Gastroesophageal sphincter (tissue), 3 donors: ENCODE results near the gene UBR4.

Experiments used
- CTCF ChIP-seq, 4 experiments: fragments of 200-600 bp in 2 of 4; fragments of 450-650 bp in 2 of 4; sonication (generic) in 1 of 4; IDR thresholded peaks; one replicate each; pipeline ENCODE4 v1.5.1; 2017 to 2019; ENCODE audit warnings: antibody characterized with exemption in 4 of 4, mild to moderate bottlenecking in 2 of 4, moderate library complexity in 2 of 4
- EP300 ChIP-seq: sonication (generic); formaldehyde crosslinking; IDR thresholded peaks from one replicate; pipeline ENCODE4 v1.6.1; 2017; ENCODE audit warnings: antibody characterized with exemption, mild to moderate bottlenecking
- POLR2A ChIP-seq, 2 donors: fragments of 450-650 bp; IDR thresholded peaks; one replicate each; pipeline ENCODE4 v1.6.1; 2017; ENCODE audit warnings: antibody characterized with exemption in 2 of 2, mild to moderate bottlenecking in 2 of 2, moderate library complexity in 1 of 2
- POLR2AphosphoS5 ChIP-seq: sonication (generic); formaldehyde crosslinking; IDR thresholded peaks from one replicate; pipeline ENCODE4 v1.6.1; 2017; ENCODE audit warnings: antibody characterized with exemption

- TF ChIP-seq CTCF (IDR thresholded peaks at IDR 0.05) (no peak), EP300 (no peak), POLR2A (IDR thresholded peaks at IDR 0.05) (no peak), POLR2AphosphoS5 (no peak)
Observed at GRCh38 chr1:19079541-19080472, 130.3 kb downstream of the UBR4 start.
